ENCODE data around the gene PIK3R2. TPM values are rescaled to one million over a fixed set of nuclear protein-coding genes. Genes with fewer than 3 reads are reported as not detected.
A peak's percentile ranks its signal among the peaks of the same experiment; 100 is the strongest.

Gene PIK3R2
- total RNA-seq, 1 donor from 2014 or later, result 36.4 TPM

DNA sequence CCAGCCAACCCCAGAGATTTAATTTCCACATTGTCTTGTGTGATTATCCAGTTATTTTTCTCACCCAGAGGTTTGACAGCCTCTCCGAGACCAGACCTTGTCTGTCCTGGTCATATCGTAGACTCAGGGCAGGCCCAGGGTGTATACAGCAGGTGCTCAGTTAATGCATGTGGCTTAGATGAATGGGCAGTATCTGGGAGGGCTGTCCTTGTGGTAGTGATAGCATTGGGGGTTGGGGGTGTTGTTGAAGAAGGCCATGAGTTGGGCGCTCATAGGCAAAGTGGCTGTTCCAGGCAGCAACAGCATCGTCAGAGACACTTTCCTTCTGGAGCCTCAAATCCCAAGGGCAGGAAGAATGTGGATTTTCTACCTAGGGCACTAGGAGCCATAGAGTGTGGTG is 38.5 kb upstream of the PIK3R2 start:
- H3K4me1 Mint-ChIP-seq (ENCODE audit: low read depth, unreplicated experiment), result peaks cover 7% of the 10 kb centered on the region
- DNase-seq, result no peak
- peaks cover 6% of the 10 kb centered on the region for H3K27me3 Mint-ChIP-seq (ENCODE audit: unreplicated experiment)
- no peak overlapping the region for H3K4me3 Mint-ChIP-seq (ENCODE audit: unreplicated experiment)
- no peaks in the 10 kb centered on the region for H3K36me3 Mint-ChIP-seq (ENCODE audit: unreplicated experiment)
- TF ChIP-seq CTCF (IDR thresholded peaks at IDR 0.05; ENCODE audit: partially characterized antibody, unreplicated experiment), result no peak
- H3K9me3 Mint-ChIP-seq (ENCODE audit: unreplicated experiment), result peaks cover 7% of the 10 kb centered on the region
- H3K27ac Mint-ChIP-seq (ENCODE audit: unreplicated experiment), result no peak overlapping the region

DNA sequence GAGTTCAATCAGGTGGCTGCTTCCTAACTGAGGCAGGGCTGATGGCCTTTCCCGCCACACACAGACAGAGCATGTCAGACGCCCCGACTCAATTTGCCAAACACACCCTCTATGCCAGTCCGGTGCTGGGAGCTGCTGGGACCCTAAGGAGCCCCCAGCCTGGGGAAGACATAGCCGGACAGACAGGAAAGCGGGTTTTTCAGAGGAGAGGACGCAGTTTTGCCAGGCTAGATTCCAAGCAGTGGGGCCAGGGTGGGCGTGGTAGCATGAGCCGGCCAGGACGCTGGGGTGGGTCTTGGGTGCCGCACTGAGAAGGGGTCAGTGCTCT is 35.6 kb upstream of the PIK3R2 start:
- Mint-ChIP-seq H3K27me3 (ENCODE audit: unreplicated experiment) (peaks cover 10% of the 10 kb centered on the region), H3K36me3 (ENCODE audit: unreplicated experiment) (no peaks in the 10 kb centered on the region), H3K9me3 (ENCODE audit: unreplicated experiment) (peaks cover 5% of the 10 kb centered on the region), H3K4me3 (ENCODE audit: unreplicated experiment) (peak overlapping the region; percentile 86), H3K27ac (ENCODE audit: unreplicated experiment) (peak overlapping the region; percentile 39), H3K4me1 (ENCODE audit: low read depth, unreplicated experiment) (peaks cover 7% of the 10 kb centered on the region)
- TF ChIP-seq CTCF (IDR thresholded peaks at IDR 0.05; ENCODE audit: partially characterized antibody, unreplicated experiment), result no peak
- DNase-seq, result no peak

- H3K27me3 Mint-ChIP-seq (ENCODE audit: unreplicated experiment), result peaks cover 10% of the 10 kb centered on the region
Observed at GRCh38 chr19:18117692-18118378, 35.1 kb upstream of the PIK3R2 start.

DNA sequence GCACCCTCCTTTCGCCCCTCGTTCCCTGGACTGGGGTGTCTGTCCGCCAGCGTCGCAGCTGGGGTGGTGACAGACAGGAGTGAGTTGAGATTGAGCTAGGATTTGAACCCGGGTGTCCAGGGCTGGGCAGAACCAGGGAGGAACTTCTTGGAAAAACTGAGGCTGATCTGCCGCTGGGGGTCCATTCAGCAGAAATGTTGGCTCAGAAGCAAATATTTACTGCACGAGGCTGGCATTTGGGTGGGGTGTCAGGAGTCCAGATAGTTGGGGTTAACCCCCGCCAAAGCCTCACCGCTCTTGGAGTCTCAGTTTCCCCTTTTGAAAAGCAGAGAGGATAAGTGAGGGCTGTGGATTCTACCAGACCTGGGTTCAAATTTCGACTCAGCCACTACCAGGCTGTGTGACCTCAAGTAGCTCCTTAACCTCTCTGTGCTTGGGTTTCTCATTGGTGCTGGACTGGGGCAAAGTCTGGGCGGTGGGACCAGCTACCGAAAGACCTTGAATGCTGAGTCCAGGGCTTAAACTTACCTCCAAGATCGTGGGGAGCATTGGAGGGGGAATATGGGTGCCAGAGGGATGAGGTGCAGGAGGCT is 34.4 kb upstream of the PIK3R2 start:
- Mint-ChIP-seq H3K4me3 (ENCODE audit: unreplicated experiment) (peak overlapping the region; percentile 84), H3K9me3 (ENCODE audit: unreplicated experiment) (peaks cover 2% of the 10 kb centered on the region), H3K27me3 (ENCODE audit: unreplicated experiment) (peaks cover 10% of the 10 kb centered on the region), H3K27ac (ENCODE audit: unreplicated experiment) (peak overlapping the region; percentile 8), H3K36me3 (ENCODE audit: unreplicated experiment) (no peaks in the 10 kb centered on the region), H3K4me1 (ENCODE audit: low read depth, unreplicated experiment) (peaks cover 7% of the 10 kb centered on the region)
- no peak for DNase-seq
- no peak for TF ChIP-seq CTCF (IDR thresholded peaks at IDR 0.05; ENCODE audit: partially characterized antibody, unreplicated experiment)

More at GRCh38 chr19:18117692-18118378, 35.1 kb upstream of the PIK3R2 start:
- no peak overlapping the region for H3K27ac Mint-ChIP-seq (ENCODE audit: unreplicated experiment)
- H3K4me3 Mint-ChIP-seq (ENCODE audit: unreplicated experiment), result peak overlapping the region; percentile 86
- peaks cover 3% of the 10 kb centered on the region for H3K9me3 Mint-ChIP-seq (ENCODE audit: unreplicated experiment)
- peak; percentile 97 for DNase-seq
- H3K36me3 Mint-ChIP-seq (ENCODE audit: unreplicated experiment), result no peaks in the 10 kb centered on the region
- peaks cover 7% of the 10 kb centered on the region for H3K4me1 Mint-ChIP-seq (ENCODE audit: low read depth, unreplicated experiment)
- TF ChIP-seq CTCF (IDR thresholded peaks at IDR 0.05; ENCODE audit: partially characterized antibody, unreplicated experiment), result no peak

GRCh38 chr19:18119013-18119716 is 33.8 kb upstream of the PIK3R2 start:
- peak overlapping the region; percentile 84 for H3K4me3 Mint-ChIP-seq (ENCODE audit: unreplicated experiment)
- H3K9me3 Mint-ChIP-seq (ENCODE audit: unreplicated experiment), result peaks cover 2% of the 10 kb centered on the region
- H3K4me1 Mint-ChIP-seq (ENCODE audit: low read depth, unreplicated experiment), result peaks cover 7% of the 10 kb centered on the region
- H3K36me3 Mint-ChIP-seq (ENCODE audit: unreplicated experiment), result no peaks in the 10 kb centered on the region
- no peak for TF ChIP-seq CTCF (IDR thresholded peaks at IDR 0.05; ENCODE audit: partially characterized antibody, unreplicated experiment)
- peak overlapping the region; percentile 8 for H3K27ac Mint-ChIP-seq (ENCODE audit: unreplicated experiment)
- DNase-seq, result no peak
- peaks cover 11% of the 10 kb centered on the region for H3K27me3 Mint-ChIP-seq (ENCODE audit: unreplicated experiment)

Measured in glutamatergic neuron (in vitro differentiated cells).